NB4 (cell line): ENCODE measurements around the gene DMRTA1.

ENCODE experiments used
- MYC ChIP-seq: IDR thresholded peaks from 2 replicates; pipeline ENCODE4 v1.6.1; 2011; ENCODE audit warnings: low read depth, low read length
- TF ChIP-seq, protein P1 (sequence below): IDR thresholded peaks from one replicate; pipeline ENCODE4 v1.5.1; 2012; ENCODE audit warnings: low read depth, low read length
- TF ChIP-seq, protein P2 (sequence below): IDR thresholded peaks from 2 replicates; pipeline ENCODE4 v1.6.1; 2011; ENCODE audit warnings: low read depth, low read length

DNA sequence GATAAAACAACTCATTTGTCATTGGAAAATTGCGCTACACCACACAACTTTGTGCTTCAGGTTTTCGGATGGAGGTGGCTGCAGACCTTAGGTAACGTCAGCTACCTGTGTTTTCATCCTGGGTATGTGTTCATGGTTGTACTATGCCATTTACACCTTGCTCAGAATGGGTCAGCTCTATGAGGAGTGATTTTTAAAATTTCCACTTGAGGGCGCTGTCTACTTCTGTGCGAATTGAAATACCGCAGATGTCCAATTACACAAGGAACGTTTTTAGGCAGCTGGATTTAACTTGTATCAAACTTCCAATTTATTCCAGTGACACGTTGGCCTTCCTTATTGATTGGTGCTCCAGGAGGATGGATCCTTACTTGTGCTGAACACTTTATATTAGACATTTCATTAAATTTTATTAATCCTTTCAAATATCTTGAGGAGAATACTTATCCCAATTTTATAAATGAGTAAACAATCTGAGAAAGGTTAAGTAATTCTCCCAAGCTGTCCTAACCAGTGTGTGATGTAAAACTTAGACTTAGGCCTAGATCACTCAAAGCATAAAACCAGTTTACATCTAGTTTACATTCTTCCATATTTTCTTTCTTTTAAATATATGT, 23.4 kb downstream of the DMRTA1 start:
- TF ChIP-seq, protein P1, sequence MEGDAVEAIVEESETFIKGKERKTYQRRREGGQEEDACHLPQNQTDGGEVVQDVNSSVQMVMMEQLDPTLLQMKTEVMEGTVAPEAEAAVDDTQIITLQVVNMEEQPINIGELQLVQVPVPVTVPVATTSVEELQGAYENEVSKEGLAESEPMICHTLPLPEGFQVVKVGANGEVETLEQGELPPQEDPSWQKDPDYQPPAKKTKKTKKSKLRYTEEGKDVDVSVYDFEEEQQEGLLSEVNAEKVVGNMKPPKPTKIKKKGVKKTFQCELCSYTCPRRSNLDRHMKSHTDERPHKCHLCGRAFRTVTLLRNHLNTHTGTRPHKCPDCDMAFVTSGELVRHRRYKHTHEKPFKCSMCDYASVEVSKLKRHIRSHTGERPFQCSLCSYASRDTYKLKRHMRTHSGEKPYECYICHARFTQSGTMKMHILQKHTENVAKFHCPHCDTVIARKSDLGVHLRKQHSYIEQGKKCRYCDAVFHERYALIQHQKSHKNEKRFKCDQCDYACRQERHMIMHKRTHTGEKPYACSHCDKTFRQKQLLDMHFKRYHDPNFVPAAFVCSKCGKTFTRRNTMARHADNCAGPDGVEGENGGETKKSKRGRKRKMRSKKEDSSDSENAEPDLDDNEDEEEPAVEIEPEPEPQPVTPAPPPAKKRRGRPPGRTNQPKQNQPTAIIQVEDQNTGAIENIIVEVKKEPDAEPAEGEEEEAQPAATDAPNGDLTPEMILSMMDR = no peak
- TF ChIP-seq, protein P2, sequence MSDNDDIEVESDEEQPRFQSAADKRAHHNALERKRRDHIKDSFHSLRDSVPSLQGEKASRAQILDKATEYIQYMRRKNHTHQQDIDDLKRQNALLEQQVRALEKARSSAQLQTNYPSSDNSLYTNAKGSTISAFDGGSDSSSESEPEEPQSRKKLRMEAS = no peak
- no peak for TF ChIP-seq MYC
